Breast epithelium (tissue), 3 donors: ENCODE results near the gene ELOVL5.

Experiments used
- POLR2A ChIP-seq: fragments of 450-650 bp; IDR thresholded peaks from one replicate; pipeline ENCODE4 v1.6.1; 2016; ENCODE audit warnings: antibody characterized with exemption, mild to moderate bottlenecking, moderate library complexity
- POLR2AphosphoS5 ChIP-seq, 3 donors: sonication (generic); formaldehyde crosslinking; IDR thresholded peaks; one replicate each; pipeline ENCODE4 v1.6.1; 2017; ENCODE audit warnings: antibody characterized with exemption in 3 of 3
- TF ChIP-seq, protein P1 (sequence below), 3 donors: fragments of 450-650 bp; IDR thresholded peaks; one replicate each; pipeline ENCODE4 v1.5.1; 2016 to 2017; ENCODE audit warnings: antibody characterized with exemption in 3 of 3, mild to moderate bottlenecking in 3 of 3, moderate library complexity in 3 of 3

DNA sequence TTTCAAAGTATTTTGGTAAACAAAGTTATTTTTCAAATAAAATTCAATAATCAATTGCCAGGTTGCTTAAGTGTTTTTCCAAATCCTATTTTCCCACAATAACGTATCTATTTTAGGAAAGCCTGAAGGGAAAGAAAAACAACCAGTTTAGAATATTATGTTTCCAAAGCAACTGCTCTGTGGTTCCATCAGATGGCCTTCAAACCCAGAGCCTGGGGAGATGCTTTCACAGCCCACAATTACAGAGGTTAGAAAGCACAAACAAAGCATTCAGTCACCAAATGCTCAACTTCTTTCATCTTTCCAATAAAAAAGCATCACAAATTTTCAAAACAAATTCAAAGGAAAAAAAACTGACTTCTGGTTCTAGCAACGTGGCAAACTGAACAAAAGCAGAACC lies 66.0 kb downstream of the ELOVL5 start:
- TF ChIP-seq, protein P1, sequence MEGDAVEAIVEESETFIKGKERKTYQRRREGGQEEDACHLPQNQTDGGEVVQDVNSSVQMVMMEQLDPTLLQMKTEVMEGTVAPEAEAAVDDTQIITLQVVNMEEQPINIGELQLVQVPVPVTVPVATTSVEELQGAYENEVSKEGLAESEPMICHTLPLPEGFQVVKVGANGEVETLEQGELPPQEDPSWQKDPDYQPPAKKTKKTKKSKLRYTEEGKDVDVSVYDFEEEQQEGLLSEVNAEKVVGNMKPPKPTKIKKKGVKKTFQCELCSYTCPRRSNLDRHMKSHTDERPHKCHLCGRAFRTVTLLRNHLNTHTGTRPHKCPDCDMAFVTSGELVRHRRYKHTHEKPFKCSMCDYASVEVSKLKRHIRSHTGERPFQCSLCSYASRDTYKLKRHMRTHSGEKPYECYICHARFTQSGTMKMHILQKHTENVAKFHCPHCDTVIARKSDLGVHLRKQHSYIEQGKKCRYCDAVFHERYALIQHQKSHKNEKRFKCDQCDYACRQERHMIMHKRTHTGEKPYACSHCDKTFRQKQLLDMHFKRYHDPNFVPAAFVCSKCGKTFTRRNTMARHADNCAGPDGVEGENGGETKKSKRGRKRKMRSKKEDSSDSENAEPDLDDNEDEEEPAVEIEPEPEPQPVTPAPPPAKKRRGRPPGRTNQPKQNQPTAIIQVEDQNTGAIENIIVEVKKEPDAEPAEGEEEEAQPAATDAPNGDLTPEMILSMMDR (IDR thresholded peaks at IDR 0.05) = no peak
- TF ChIP-seq POLR2AphosphoS5 (IDR thresholded peaks at IDR 0.05) (no peak), POLR2A (no peak)
